A549 (cell line): ENCODE data around the gene MAGEA1.

ENCODE experiments used
- CTCF ChIP-seq: fragments of >200 bp; sonication (Bioruptor Twin); formaldehyde crosslinking; IDR thresholded peaks from 3 replicates; pipeline ENCODE4 v1.5.1; 2016
- EP300 ChIP-seq, 2 experiments: fragments of >200 bp; sonication (Bioruptor Twin); formaldehyde crosslinking; IDR thresholded peaks; 2 replicates in 1 of 2; 3 replicates in 1 of 2; pipeline ENCODE4 v1.6.1; 2016 to 2017
- ESRRA ChIP-seq: fragments of 150-350 bp; IDR thresholded peaks from 2 replicates; pipeline ENCODE4 v1.6.1; 2014; ENCODE audit warnings: mild to moderate bottlenecking, low read length, borderline replicate concordance
- HMGXB4 ChIP-seq: fragments of 250-450 bp; sonication (Bioruptor Pico); IDR thresholded peaks from 2 replicates; pipeline ENCODE4 v1.5.0; 2021; ENCODE audit warnings: mild to moderate bottlenecking, moderate library complexity, borderline replicate concordance
- KDM1A ChIP-seq: fragments of 200-600 bp; sonication (generic); IDR thresholded peaks from 2 replicates; pipeline ENCODE4 v1.6.1; 2016; ENCODE audit warnings: low read depth, mild to moderate bottlenecking
- KDM5A ChIP-seq: fragments of 200-600 bp; sonication (generic); IDR thresholded peaks from 2 replicates; pipeline ENCODE4 v1.6.1; 2016; ENCODE audit warnings: antibody characterized with exemption, mild to moderate bottlenecking
- MAX ChIP-seq: IDR thresholded peaks from 2 replicates; pipeline ENCODE4 v1.6.1; 2012
- MAZ ChIP-seq: fragments of 150-350 bp; IDR thresholded peaks from 2 replicates; pipeline ENCODE4 v1.6.1; 2014; ENCODE audit warnings: antibody characterized with exemption, low read depth, low read length, borderline replicate concordance
- MYC ChIP-seq: IDR thresholded peaks from 2 replicates; pipeline ENCODE4 v1.6.1; 2012; ENCODE audit warnings: mild to moderate bottlenecking, inconsistent platforms, low read length, improper control_type of control experiment, borderline replicate concordance
- NPAS2 ChIP-seq: fragments of 250-450 bp; sonication (Bioruptor Pico); IDR thresholded peaks from 2 replicates; pipeline ENCODE4 v1.8.0; 2022; ENCODE audit warnings: mild to moderate bottlenecking, moderate library complexity, borderline replicate concordance
- PBX3 ChIP-seq: IDR thresholded peaks from 2 replicates; pipeline ENCODE4 v1.6.1; 2012
- POLR2A ChIP-seq: IDR thresholded peaks from 2 replicates; pipeline ENCODE4 v1.6.1; 2012; ENCODE audit warnings: mild to moderate bottlenecking, low read length
- RCOR1 ChIP-seq: fragments of 150-350 bp; IDR thresholded peaks from 2 replicates; pipeline ENCODE4 v1.6.1; 2014; ENCODE audit warnings: antibody characterized with exemption, low read length, low read depth
- REST ChIP-seq: fragments of 200-600 bp; sonication (generic); IDR thresholded peaks from 2 replicates; pipeline ENCODE4 v1.6.1; 2016; ENCODE audit warnings: antibody characterized with exemption, mild to moderate bottlenecking, moderate library complexity

- TF ChIP-seq CTCF (no peak), REST (no peak), MYC (no peak), RCOR1 (no peak), MAX (no peak), EP300 (IDR thresholded peaks at IDR 0.05) (no peak), POLR2A (no peak), NPAS2 (no peak), HMGXB4 (CRISPR knock-in tag) (no peak), ESRRA (no peak), KDM5A (no peak), PBX3 (no peak), KDM1A (no peak), MAZ (no peak)
Observed at GRCh38 chrX:153226344-153227185, 47.5 kb downstream of the MAGEA1 start.
